BJ (cell line): ENCODE results near the gene PARD3. TPM values are rescaled to one million over a fixed set of nuclear protein-coding genes. Genes with fewer than 3 reads are reported as not detected.
A peak's percentile ranks its signal among the peaks of the same experiment; 100 is the strongest.

Source experiments
- CTCF ChIA-PET: fragments of 350-600 bp; formaldehyde crosslinking; extraction: SDS; loops from one replicate; lab custom pipeline; 2021; ENCODE audit warnings: antibody characterized with exemption, inconsistent platforms; lab: Yijun Ruan, JAX
- POLR2A ChIA-PET: fragments of 300-600 bp; sonication (Branson Sonifier 250); formaldehyde crosslinking; extraction: SDS; loops from one replicate; lab custom pipeline; 2021; ENCODE audit warnings: antibody characterized with exemption; lab: Charles Lee
- DNase-seq: peaks from one replicate; pipeline ENCODE4 v3.0.0-alpha.2; 2011; ENCODE audit warnings: low read depth
- H3K27me3 ChIP-seq: 2 replicates; pipeline ENCODE4 v1.6.0; 2011; ENCODE audit warnings: low read length; ENCODE audit not compliant: control insufficient read depth, insufficient read depth
- H3K36me3 ChIP-seq: 2 replicates; pipeline ENCODE4 v1.5.1; 2011; ENCODE audit warnings: low read length; ENCODE audit not compliant: control insufficient read depth, insufficient read depth
- H3K4me3 ChIP-seq: 2 replicates; pipeline ENCODE4 v1.5.1; 2011; ENCODE audit warnings: low read depth, mild to moderate bottlenecking, control low read depth, low read length
- CTCF ChIP-seq: IDR thresholded peaks from 2 replicates; pipeline ENCODE4 v1.5.1; 2011; ENCODE audit warnings: low read depth, mild to moderate bottlenecking, control low read depth, inconsistent platforms, low read length, moderate library complexity; ENCODE audit not compliant: insufficient read depth
- polyA plus RNA-seq: library from polyadenylated mRNA; depleted of rRNA; stranded (reverse); fragments of >200 nt; gene quantifications from 2 replicates; pipeline ENCODE4 v1.2.3, GENCODE V29; 2011

PARD3 gene
- polyA plus RNA-seq, 1 experiment = 17.7 TPM

- H3K27me3 ChIP-seq = no peaks in the 10 kb centered on the region; the same call in 1 of the 2 replicates
- DNase-seq = no peak
- ChIA-PET CTCF (interaction anchor here (1.6 kb wide), 1 partner anchor 12 kb away, joined by 4 read pairs; no protein-coding TSS in a partner anchor), POLR2A (no interaction called here)
- TF ChIP-seq CTCF = no peak
- no peaks in the 10 kb centered on the region for H3K36me3 ChIP-seq
- no peak overlapping the region for H3K4me3 ChIP-seq
Observed at GRCh38 chr10:34079702-34080484, 735.2 kb downstream of the PARD3 start.

- ChIA-PET CTCF (interaction anchor here (1.6 kb wide), 1 partner anchor 13 kb away, joined by 4 read pairs; no protein-coding TSS in a partner anchor), POLR2A (no interaction called here)
- no peak for DNase-seq
- no peaks in the 10 kb centered on the region for H3K36me3 ChIP-seq
- no peak for TF ChIP-seq CTCF
- H3K4me3 ChIP-seq = no peak overlapping the region
- H3K27me3 ChIP-seq = no peaks in the 10 kb centered on the region
Observed at GRCh38 chr10:34078745-34079470, 736.2 kb downstream of the PARD3 start.

GRCh38 chr10:34078017-34078744, 736.9 kb downstream of the PARD3 start:
- DNase-seq = no peak
- H3K36me3 ChIP-seq = no peaks in the 10 kb centered on the region
- 0 out of 2 replicates have a peak, but pooled peaks have one; percentile 8 for TF ChIP-seq CTCF
- H3K4me3 ChIP-seq = no peak overlapping the region
- ChIA-PET POLR2A (no interaction called here), CTCF (interaction anchor here (1.6 kb wide), 1 partner anchor 14 kb away, joined by 4 read pairs; no protein-coding TSS in a partner anchor)
- H3K27me3 ChIP-seq = no peaks in the 10 kb centered on the region

- CTCF ChIA-PET = no interaction called here
Observed at GRCh38 chr10:34076443-34076842, 738.7 kb downstream of the PARD3 start.

More at GRCh38 chr10:34076443-34076842, 738.7 kb downstream of the PARD3 start:
- POLR2A ChIA-PET = no interaction called here
- Histone ChIP-seq H3K4me3 (no peak overlapping the region), H3K27me3 (no peaks in the 10 kb centered on the region; the same call in 1 of the 2 replicates), H3K36me3 (no peaks in the 10 kb centered on the region)
- DNase-seq = no peak
- TF ChIP-seq CTCF = no peak
